GM12891 (cell line): Measurements from ENCODE around the gene WNT4.

Experiments used
- DNase-seq: peaks from one replicate; pipeline ENCODE4 v3.0.0; 2011; ENCODE audit warnings: low spot score; ENCODE audit not compliant: insufficient read length
- FAIRE-seq: peaks from 2 replicates; lab custom pipeline; 2011; peaks lifted over from hg19 to GRCh38; lab: Jason Lieb, UNC
- PAX5 ChIP-seq: IDR thresholded peaks from 2 replicates; pipeline ENCODE4 v1.6.1; 2011; ENCODE audit warnings: low read length, moderate library complexity, mild to moderate bottlenecking; ENCODE audit not compliant: insufficient read depth, severe bottlenecking
- POLR2A ChIP-seq: IDR thresholded peaks from 2 replicates; pipeline ENCODE4 v1.6.1; 2011; ENCODE audit warnings: low read depth, low read length, control low read depth
- POLR2AphosphoS5 ChIP-seq: IDR thresholded peaks from 2 replicates; pipeline ENCODE4 v1.6.1; 2011; ENCODE audit warnings: low read depth, low read length, control low read depth
- POU2F2 ChIP-seq: IDR thresholded peaks from 2 replicates; pipeline ENCODE4 v1.6.1; 2011; ENCODE audit warnings: low read depth, mild to moderate bottlenecking, control low read depth, low read length, moderate library complexity
- SPI1 ChIP-seq: IDR thresholded peaks from 2 replicates; pipeline ENCODE4 v1.6.1; 2011; ENCODE audit warnings: low read depth, low read length, control low read depth
- TAF1 ChIP-seq: IDR thresholded peaks from 2 replicates; pipeline ENCODE4 v1.6.1; 2011; ENCODE audit warnings: low read depth, low read length, control low read depth

The WNT4 gene

DNA sequence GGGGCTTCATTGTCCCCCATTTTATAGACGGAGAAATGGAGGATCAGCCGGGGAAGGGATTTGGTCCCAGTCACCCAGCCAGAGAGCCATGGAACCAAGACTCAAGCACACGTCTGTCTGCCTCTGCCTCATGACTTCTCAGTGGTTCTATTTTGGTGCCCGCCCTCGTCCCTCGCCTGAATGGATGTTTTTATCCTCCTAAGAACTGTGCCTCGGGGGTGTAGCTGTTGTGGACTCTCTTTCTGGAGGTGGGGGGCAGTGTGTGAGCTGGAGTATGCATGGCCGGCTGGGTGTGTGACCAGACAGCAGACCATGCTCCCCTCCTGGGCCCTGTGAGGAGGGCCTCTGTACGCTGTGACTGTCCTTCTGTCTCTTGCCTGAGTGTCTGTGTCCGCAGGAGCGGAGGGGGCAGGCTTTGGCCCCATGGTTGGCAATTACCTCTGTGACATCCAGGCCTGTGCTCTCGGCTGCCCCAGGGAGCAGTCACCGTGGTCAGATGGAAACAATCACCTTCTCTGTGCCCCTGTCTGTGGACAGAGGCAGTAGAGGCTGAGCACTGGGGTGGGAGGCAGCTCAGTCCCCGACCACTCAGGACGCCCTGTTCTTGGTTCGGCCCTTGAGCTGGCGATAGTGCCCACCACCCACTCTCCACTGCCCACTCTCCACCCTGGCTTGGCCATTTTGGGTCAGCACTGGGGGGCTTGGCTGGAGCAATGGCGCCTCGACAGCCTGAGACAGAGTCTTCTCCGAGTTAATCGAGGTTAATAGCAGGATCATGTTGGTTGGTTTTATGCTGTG, 20.4 kb downstream of the WNT4 start:
- TF ChIP-seq SPI1, result no peak
- no peak for TF ChIP-seq POU2F2
- TF ChIP-seq PAX5, result no peak
- no peak for TF ChIP-seq TAF1
- TF ChIP-seq POLR2A, result no peak
- TF ChIP-seq POLR2AphosphoS5, result no peak
- DNase-seq (no peak), FAIRE-seq (no peak)

DNA sequence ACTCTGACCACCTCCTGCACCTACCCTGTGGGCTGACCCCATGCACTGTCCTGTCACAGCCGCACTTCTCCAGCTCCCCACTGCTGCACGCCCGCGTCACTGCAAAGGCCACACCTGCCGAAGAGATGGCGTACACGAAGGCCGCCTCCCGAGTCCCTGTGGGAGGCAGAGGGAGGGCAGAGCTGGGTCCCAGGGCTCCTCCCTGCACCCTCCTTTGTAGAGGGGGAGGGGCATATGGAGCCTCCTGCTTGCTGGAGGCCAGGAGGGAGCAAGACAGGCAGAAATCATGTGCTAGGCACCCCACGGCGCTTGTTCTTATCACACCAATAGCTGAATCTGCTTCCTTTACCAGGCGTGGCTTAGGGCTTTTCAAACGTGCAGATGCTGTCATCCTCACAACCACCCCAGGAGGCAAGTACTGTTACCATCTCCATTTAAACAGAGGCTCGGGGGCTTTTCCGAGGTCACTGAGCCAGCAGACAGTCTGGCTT, 21.4 kb downstream of the WNT4 start:
- TF ChIP-seq POLR2A (no peak), SPI1 (no peak), POU2F2 (no peak), PAX5 (no peak)
- DNase-seq (no peak), FAIRE-seq (no peak)

DNA sequence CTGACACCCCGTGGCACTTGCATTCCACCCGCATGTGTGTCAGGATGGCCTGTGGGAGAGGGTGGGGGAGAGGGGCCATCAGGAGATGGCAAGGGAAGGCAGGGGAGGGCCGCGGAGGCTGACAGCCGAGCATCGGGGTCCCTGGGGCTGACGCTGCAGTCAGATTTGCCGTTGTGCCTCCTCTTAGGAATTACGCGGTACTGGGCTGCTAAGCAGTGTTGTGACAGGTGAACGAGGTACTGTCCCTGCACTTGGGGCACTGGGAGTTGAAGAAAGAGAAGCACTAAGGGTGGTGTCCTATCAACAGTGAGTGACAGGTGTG, 22.5 kb downstream of the WNT4 start:
- TF ChIP-seq POU2F2, result no peak
- TF ChIP-seq SPI1, result no peak
- TF ChIP-seq POLR2A, result no peak
- TF ChIP-seq POLR2AphosphoS5, result no peak
- TF ChIP-seq TAF1, result no peak
- TF ChIP-seq PAX5, result no peak
- DNase-seq (no peak), FAIRE-seq (no peak)

DNA sequence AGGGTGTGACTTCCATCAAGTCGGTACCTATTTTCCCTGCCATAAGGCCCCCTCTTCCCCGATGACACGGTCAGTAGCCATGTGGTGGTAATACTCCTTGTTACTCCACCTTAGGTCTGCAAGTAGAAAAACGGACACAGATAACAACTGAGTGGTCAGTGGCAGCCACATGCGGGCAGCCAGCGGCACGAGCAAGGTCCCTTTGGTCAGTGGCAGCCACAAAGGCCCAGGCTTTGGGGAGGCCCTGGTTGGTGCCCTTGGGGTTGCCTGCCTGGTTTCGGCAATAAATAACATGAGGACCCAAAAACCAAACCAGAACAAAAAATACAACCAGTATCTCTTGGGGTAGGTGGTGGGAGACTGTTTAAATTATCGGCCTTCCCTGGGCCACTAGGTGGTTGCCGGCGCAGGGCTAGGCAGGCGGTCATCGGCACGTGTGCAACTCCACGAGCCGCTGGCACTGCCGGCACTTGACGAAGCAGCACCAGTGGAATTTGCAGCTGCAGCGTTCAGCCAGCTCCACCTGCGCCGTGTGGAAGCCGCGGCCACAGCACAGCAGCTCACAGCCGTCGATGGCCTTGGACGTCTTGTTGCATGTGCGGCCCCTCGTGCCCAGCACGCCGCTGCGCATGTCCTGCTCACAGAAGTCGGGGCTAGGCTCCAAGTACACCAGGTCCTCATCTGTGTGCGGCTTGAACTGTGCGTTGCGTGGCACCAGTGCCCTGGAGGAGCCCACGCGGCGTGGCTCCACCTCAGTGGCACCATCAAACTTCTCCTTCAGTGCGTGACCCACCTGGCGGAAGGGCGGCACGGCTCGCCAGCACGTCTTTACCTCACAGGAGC, 23.1 kb downstream of the WNT4 start:
- TF ChIP-seq POLR2AphosphoS5 (no peak), PAX5 (no peak), POU2F2 (no peak), TAF1 (no peak), POLR2A (no peak), SPI1 (no peak)
- FAIRE-seq (no peak), DNase-seq (no peak)

DNA sequence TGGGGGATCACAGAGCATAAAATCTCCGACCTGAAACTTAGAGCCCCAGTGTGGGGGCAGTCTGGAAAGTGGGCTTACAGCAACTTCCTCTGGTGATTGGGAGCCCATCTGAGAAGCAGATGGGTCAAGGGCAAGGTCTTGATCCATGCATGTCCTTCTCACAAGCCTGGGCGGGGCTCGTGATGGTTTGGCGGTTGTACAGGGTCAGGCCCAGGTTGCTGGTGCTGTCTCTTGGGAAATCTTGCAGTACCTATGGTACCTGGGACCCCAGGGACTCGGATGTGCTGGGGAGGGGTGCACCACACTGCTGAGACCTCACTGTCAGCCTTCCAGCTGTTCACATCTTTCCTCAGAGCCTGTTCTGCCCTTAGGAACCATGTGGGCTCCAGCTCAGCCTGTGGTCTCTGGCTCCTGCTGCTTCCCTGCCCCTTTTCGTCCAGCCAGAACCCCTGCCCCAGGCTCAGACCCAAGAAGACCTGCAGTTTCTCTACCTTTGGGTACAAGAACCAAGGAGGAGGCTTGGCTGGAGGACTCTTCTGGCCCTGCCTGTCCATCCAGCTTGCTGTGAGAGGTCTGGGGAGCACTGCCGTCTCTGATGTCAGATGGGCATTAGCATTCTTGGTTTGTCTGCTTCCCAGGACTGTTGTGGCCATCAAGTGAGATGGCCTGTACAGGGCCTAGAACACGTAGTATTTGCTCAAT, 24.5 kb downstream of the WNT4 start:
- TF ChIP-seq POLR2A (no peak), SPI1 (no peak), TAF1 (no peak), POU2F2 (no peak), PAX5 (no peak), POLR2AphosphoS5 (no peak)
- no peak for DNase-seq
- no peak for FAIRE-seq

DNA sequence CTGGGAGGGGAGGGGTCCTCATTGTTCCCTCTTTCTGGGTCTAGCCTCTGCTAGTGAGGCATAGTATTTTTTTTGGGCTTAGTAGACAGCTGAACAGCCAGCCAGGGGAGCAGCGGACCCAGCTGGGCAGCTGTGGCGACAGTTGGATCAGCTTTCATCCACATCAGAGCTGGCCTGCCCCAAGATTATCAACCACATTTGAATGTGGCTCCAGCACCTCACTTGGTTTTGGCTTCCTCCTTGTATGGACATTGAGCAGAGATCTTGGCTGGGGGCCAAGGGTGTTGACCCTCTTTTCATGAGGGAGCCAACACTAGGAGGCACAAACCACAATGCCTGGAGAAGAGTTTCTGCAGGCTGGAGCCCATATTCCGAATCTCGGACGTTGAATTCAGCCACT, 25.0 kb downstream of the WNT4 start:
- TF ChIP-seq TAF1 (no peak), POLR2A (no peak)
- FAIRE-seq, result peak; percentile 51
- no peak for DNase-seq

DNA sequence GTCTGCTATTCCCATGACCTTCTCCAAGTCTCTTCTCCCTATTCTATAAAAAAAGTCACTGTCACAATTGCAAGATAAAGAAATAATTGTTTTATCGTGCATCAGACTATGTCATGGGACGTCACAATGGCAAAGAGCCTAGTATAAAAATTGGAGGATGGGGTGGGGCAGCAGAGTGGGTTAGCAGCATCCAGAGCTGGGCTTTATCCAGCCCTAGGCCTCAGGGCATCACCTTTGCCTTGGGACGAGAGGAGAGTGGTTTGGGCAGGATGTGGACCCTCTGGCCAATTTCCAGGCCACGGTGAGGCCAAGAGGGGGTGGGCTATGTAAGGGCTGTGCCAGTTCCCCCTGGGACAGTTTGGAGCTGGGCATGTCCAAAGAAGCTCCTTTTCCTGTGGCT, 25.7 kb downstream of the WNT4 start:
- DNase-seq (no peak), FAIRE-seq (no peak)
- TF ChIP-seq PAX5 (no peak), SPI1 (no peak), TAF1 (no peak), POLR2AphosphoS5 (no peak), POU2F2 (no peak), POLR2A (no peak)

DNA sequence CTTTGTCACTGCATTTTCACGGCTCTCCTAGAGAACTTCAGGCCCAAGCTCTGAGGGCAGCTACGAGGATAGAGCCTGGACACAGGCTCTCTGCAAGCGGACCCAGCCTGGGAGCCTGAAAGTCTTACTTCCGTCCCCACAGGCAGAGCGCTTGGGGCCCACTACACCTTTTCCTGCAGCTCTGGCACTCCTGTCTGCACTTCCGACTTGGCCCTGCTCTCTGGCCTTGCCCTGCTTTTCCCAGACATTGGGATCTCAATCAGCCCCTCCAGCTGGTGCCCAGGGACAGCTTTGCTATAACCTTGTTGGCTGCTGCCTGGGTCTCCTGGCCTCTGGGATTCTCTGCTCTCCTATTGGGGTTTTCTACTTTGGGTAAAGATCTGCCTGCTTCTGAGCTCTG, 27.6 kb downstream of the WNT4 start:
- FAIRE-seq (no peak), DNase-seq (no peak)

More for the DNA sequence above, 27.6 kb downstream of the WNT4 start:
- TF ChIP-seq PAX5, result no peak
- TF ChIP-seq SPI1, result no peak
- no peak for TF ChIP-seq POU2F2
- no peak for TF ChIP-seq POLR2AphosphoS5
- no peak for TF ChIP-seq TAF1
- no peak for TF ChIP-seq POLR2A
